ENCODE data around the gene ADORA2A. TPM values are rescaled to one million over a fixed set of nuclear protein-coding genes. Genes with fewer than 3 reads are reported as not detected.
"Not testable (repeated sequence)": the region's sequence is repeated elsewhere in the genome, so short reads cannot be mapped to it uniquely, and the experiment has no call there.

The ADORA2A gene
- total RNA-seq, 1 donor from 2014 or later: under 0.01 TPM

GRCh38 chr22:24485170-24485569 lies 57.8 kb downstream of the ADORA2A start:
- Histone ChIP-seq H3K27me3 (ENCODE audit: control insufficient read depth, insufficient read depth, low read length) (no peaks in the 10 kb centered on the region), H3K4me3 (ENCODE audit: low read depth, low read length) (no peak overlapping the region), H3K36me3 (ENCODE audit: control insufficient read depth, insufficient read depth, low read length) (no peaks in the 10 kb centered on the region)
- TF ChIP-seq CTCF (IDR thresholded peaks at IDR 0.05; ENCODE audit: insufficient read depth, low read length, severe bottlenecking): no peak
- FAIRE-seq (no peak), DNase-seq (ENCODE audit: low read depth) (no peak)

GRCh38 chr22:24485608-24486007 lies 58.2 kb downstream of the ADORA2A start:
- Histone ChIP-seq H3K36me3 (ENCODE audit: control insufficient read depth, insufficient read depth, low read length) (no peaks in the 10 kb centered on the region), H3K4me3 (ENCODE audit: low read depth, low read length) (no peak overlapping the region), H3K27me3 (ENCODE audit: control insufficient read depth, insufficient read depth, low read length) (no peaks in the 10 kb centered on the region)
- FAIRE-seq: no peak
- no peak for TF ChIP-seq CTCF (IDR thresholded peaks at IDR 0.05; ENCODE audit: insufficient read depth, low read length, severe bottlenecking)
- DNase-seq (ENCODE audit: low read depth): no peak

- Histone ChIP-seq H3K27me3 (ENCODE audit: control insufficient read depth, insufficient read depth, low read length) (no peaks in the 10 kb centered on the region), H3K4me3 (ENCODE audit: low read depth, low read length) (no peak overlapping the region), H3K36me3 (ENCODE audit: control insufficient read depth, insufficient read depth, low read length) (no peaks in the 10 kb centered on the region)
- FAIRE-seq (peak; percentile 43), DNase-seq (ENCODE audit: low read depth) (peak; percentile 74)
- no peak for TF ChIP-seq CTCF (IDR thresholded peaks at IDR 0.05; ENCODE audit: insufficient read depth, low read length, severe bottlenecking)
Observed at GRCh38 chr22:24486501-24486921, 59.1 kb downstream of the ADORA2A start.

- DNase-seq (ENCODE audit: low read depth) (no peak), FAIRE-seq (no peak)
- TF ChIP-seq CTCF (IDR thresholded peaks at IDR 0.05; ENCODE audit: insufficient read depth, low read length, severe bottlenecking): no peak
- Histone ChIP-seq H3K27me3 (ENCODE audit: control insufficient read depth, insufficient read depth, low read length) (peaks cover 4% of the 10 kb centered on the region), H3K4me3 (ENCODE audit: low read depth, low read length) (no peak overlapping the region), H3K36me3 (ENCODE audit: control insufficient read depth, insufficient read depth, low read length) (no peaks in the 10 kb centered on the region)
Observed at GRCh38 chr22:24489011-24489410, 61.6 kb downstream of the ADORA2A start.

- DNase-seq (ENCODE audit: low read depth); FAIRE-seq; H3K36me3 ChIP-seq (ENCODE audit: control insufficient read depth, insufficient read depth, low read length); H3K27me3 ChIP-seq (ENCODE audit: control insufficient read depth, insufficient read depth, low read length); H3K4me3 ChIP-seq (ENCODE audit: low read depth, low read length): not testable (repeated sequence)
Observed at GRCh38 chr22:24489434-24489833, 62.0 kb downstream of the ADORA2A start.

Other genes starting within 250 kb of the ADORA2A start
- gene SUSD2, start 246.1 kb upstream of the ADORA2A start, total RNA-seq: under 0.01 and 0.13 TPM in 2 replicates
- not detected in 2 replicates for gene GGT5, start 182.5 kb upstream of the ADORA2A start, total RNA-seq
- gene SPECC1L, start 156.8 kb upstream of the ADORA2A start, total RNA-seq: 25.0 and 28.3 TPM in 2 replicates
- gene UPB1, start 67.7 kb downstream of the ADORA2A start, total RNA-seq: not detected in 2 replicates
- 71.6 and 134 TPM in 2 replicates for gene GUCD1, start 127.5 kb downstream of the ADORA2A start, total RNA-seq
- 147 and 182 TPM in 2 replicates for gene SNRPD3, start 128.4 kb downstream of the ADORA2A start, total RNA-seq
- 4.2 and 5.5 TPM in 2 replicates for gene LRRC75B, start 165.5 kb downstream of the ADORA2A start, total RNA-seq
- 2.9 and 4.7 TPM in 2 replicates for gene GGT1, start 175.6 kb downstream of the ADORA2A start, total RNA-seq

All from bronchial epithelial cell (primary cell).